HL-60 (cell line): ENCODE data around the gene KCNJ16.

ENCODE experiments used
- GABPA ChIP-seq: IDR thresholded peaks from 2 replicates; pipeline ENCODE4 v1.6.1; 2012; ENCODE audit warnings: low read depth
- POLR2AphosphoS5 ChIP-seq: IDR thresholded peaks from 2 replicates; pipeline ENCODE4 v1.6.1; 2012; ENCODE audit warnings: low read depth
- SPI1 ChIP-seq: IDR thresholded peaks from 2 replicates; pipeline ENCODE4 v1.6.1; 2012; ENCODE audit warnings: low read depth, mild to moderate bottlenecking, borderline replicate concordance
- TF ChIP-seq, protein P1 (sequence below): IDR thresholded peaks from one replicate; pipeline ENCODE4 v1.5.1; 2011; ENCODE audit warnings: low read length, control low read depth, inconsistent platforms; ENCODE audit not compliant: insufficient read depth
- TF ChIP-seq, protein P2 (sequence below): IDR thresholded peaks from 2 replicates; pipeline ENCODE4 v1.6.1; 2012; ENCODE audit warnings: low read depth; ENCODE audit not compliant: insufficient replicate concordance

DNA sequence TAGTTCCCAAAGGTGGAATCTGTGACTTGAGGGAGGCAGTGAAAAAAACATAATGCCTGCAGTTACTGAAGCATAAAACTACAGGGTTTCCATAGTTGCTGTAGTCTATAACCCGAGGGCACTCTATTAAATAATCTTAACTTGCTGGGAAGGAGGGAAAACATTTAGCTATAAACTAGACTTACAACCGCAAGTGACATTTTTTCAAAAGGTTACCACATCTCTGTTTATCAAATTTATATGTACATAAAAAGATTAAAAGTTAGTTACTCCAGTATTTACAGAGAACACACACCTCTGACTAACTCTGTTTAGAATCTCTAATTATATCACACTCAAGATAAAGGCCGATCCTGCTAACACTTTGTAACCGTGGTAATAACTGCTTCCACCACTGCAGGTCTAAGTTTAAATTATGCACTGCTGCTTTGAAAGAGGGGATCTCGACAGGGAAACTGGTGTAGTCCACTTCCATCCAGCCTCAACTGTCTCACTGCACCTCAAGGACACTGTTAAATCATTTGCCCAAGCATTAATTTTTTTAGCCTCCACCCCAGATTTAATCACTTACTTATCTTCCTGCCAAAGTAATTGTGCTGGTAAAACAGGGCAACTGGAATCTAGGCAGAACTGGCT lies 14.6 kb downstream of the KCNJ16 start:
- TF ChIP-seq, protein P1, sequence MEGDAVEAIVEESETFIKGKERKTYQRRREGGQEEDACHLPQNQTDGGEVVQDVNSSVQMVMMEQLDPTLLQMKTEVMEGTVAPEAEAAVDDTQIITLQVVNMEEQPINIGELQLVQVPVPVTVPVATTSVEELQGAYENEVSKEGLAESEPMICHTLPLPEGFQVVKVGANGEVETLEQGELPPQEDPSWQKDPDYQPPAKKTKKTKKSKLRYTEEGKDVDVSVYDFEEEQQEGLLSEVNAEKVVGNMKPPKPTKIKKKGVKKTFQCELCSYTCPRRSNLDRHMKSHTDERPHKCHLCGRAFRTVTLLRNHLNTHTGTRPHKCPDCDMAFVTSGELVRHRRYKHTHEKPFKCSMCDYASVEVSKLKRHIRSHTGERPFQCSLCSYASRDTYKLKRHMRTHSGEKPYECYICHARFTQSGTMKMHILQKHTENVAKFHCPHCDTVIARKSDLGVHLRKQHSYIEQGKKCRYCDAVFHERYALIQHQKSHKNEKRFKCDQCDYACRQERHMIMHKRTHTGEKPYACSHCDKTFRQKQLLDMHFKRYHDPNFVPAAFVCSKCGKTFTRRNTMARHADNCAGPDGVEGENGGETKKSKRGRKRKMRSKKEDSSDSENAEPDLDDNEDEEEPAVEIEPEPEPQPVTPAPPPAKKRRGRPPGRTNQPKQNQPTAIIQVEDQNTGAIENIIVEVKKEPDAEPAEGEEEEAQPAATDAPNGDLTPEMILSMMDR = no peak
- TF ChIP-seq, protein P2, sequence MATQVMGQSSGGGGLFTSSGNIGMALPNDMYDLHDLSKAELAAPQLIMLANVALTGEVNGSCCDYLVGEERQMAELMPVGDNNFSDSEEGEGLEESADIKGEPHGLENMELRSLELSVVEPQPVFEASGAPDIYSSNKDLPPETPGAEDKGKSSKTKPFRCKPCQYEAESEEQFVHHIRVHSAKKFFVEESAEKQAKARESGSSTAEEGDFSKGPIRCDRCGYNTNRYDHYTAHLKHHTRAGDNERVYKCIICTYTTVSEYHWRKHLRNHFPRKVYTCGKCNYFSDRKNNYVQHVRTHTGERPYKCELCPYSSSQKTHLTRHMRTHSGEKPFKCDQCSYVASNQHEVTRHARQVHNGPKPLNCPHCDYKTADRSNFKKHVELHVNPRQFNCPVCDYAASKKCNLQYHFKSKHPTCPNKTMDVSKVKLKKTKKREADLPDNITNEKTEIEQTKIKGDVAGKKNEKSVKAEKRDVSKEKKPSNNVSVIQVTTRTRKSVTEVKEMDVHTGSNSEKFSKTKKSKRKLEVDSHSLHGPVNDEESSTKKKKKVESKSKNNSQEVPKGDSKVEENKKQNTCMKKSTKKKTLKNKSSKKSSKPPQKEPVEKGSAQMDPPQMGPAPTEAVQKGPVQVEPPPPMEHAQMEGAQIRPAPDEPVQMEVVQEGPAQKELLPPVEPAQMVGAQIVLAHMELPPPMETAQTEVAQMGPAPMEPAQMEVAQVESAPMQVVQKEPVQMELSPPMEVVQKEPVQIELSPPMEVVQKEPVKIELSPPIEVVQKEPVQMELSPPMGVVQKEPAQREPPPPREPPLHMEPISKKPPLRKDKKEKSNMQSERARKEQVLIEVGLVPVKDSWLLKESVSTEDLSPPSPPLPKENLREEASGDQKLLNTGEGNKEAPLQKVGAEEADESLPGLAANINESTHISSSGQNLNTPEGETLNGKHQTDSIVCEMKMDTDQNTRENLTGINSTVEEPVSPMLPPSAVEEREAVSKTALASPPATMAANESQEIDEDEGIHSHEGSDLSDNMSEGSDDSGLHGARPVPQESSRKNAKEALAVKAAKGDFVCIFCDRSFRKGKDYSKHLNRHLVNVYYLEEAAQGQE = no peak
- no peak for TF ChIP-seq POLR2AphosphoS5
- TF ChIP-seq GABPA = no peak
- no peak for TF ChIP-seq SPI1
